ENCODE measurements around the gene STX12.
"Not testable (repeated sequence)": the region's sequence is repeated elsewhere in the genome, so short reads cannot be mapped to it uniquely, and the experiment has no call there.

The STX12 gene

DNA sequence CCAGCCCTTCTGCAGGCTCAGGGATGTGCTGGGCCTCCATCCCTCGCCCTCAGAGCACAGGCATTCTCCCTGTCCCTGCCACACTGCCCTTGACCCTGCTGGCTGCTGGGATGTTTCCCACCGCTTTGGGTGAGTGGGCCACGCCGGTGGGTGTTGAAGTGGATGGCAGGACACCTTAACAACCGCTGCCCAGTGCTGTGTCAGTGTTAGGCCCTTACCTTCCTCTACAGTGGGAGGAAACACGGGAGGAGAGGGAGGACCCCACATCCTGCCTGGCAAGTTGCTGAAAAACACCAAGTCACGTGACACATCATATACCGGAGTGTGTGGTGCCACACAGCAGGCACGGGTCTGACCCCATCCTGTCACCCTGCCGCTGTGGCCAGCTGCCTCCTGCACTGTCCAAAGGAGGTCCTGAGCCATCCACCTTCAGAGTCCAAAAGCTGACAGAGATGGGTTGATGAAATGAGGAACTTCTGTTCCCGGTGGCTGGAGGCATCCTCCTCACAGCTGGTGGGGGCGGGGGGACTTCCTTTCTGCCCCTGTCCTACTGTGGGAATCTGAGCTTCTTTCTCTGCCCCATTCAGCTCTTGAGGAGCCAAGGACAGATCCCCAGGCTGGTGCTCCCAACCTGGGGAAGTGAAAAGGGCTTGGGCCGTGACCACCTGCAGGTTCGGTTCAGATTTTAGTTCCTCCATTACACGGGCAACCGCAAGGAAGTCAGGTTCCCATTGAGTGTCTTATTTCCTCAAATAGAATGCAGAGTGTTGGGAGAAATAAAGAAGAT is 96.1 kb downstream of the STX12 start:
- DNase-seq (ENCODE audit: low spot score) = no peak

DNA sequence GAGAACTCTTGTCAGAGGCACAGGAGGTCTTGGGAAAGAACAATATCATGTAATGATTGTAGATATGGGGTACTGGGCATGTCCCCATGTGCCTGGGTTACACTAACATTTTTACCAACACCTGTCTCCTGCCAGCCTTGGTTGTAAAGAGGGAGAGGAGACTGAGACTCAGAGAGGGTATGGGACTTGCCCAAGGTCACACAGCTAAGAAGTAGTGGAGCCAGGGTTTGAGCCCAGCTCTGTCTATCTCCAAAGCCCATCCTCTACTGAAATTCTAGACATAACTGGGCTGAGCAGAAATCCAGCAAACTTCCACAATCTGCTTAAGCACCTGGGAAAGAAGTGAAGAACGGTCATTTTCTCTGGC is 96.7 kb downstream of the STX12 start:
- no peak for DNase-seq (ENCODE audit: low spot score)

DNA sequence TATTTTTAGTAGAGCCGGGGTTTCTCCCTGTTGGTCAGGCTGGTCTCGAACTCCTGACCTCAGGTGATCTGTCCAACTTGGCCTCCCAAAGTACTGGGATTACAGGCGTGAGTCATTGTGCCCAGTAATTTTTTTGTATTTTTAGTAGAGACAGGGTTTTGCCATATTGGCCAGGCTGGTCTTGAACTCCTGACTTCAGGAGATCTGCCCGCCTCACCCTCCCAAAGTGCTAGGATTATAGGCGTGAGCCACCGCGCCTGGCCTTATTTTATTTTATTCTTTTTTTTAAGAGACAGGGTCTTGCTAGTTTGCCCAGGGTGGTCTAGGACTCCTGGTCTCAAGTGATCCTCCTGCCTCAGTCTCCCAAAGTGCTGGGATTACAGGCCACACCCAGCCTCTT is 98.1 kb downstream of the STX12 start:
- DNase-seq (ENCODE audit: low spot score) = not testable (repeated sequence)

DNA sequence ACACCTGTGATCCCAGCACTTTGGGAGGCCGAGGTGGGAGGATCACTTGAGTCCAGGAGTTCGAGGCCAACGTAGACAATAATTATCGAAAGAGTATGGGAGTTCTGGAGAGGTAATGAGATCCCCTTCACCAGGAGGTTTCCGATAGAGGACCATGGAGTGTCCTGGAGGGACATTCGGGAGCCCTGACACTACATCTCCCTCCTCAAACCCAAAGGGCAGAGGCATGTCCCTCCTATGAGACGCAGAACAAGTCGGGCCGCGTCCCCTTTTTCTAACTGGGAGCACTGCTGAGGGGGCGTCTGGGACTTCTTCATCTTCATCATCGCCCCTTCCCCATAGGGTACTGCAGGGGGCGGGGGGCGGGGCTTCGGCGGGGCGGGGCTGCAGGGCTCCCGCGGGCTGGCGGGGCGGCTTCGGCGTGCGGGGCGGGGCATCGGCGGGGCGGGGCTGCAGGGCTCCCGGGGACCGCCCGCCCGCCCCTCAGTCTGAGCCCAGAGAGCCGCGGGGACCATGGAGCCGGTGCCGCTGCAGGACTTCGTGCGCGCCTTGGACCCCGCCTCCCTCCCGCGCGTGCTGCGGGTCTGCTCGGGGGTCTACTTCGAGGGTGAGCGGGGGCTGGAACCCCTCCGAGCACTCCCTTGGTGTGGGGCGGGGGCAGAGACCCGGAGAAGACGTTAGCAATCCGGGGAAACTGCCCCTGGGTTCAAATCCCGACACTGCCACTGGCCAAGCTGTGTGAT is 99.2 kb downstream of the STX12 start, which contains the start of gene THEMIS2:
Gene THEMIS2, plus strand, starts transcription at position 486 of the 743 bp plus-strand sequence. Its CDS starts 28 bp downstream, at position 514.
- no peak for DNase-seq (ENCODE audit: low spot score)

DNA sequence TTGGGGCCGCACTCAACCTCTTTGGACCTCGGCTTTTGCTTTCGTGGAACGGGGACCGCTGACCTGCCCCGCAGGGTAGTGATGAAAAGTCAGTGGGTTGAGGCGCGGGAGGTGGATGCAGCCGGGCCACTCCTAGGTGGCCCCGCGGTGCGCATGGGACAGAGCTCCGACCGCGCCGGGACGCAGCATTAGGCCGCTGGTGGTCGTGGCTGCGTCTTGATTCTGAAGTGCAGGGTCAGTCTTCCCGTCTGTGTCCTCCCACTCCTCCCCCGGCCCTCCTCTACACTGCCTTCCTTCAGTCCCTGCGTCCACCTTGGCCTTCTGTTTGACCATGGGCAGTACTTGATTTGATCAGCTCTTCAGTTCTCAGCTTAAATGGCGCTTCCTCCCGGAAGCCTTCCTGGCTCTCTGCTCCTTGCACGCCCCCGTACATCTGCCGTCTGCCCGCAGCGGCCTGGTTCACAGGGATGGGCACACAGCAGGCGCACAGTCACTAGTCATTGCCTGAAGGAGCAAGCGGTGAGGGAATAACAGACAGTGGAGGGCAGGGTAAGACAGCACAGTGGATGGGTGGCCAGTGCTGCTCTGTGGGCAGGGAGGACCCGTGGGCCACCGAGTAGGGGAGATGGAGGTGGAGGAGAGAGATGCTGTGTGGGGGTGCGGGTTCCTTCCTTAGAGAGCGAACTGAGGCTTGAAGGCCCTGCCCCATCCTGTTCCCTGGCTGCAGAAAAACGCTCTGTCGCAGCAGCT is 100.0 kb downstream of the STX12 start:
- no peak for DNase-seq (ENCODE audit: low spot score)

DNA sequence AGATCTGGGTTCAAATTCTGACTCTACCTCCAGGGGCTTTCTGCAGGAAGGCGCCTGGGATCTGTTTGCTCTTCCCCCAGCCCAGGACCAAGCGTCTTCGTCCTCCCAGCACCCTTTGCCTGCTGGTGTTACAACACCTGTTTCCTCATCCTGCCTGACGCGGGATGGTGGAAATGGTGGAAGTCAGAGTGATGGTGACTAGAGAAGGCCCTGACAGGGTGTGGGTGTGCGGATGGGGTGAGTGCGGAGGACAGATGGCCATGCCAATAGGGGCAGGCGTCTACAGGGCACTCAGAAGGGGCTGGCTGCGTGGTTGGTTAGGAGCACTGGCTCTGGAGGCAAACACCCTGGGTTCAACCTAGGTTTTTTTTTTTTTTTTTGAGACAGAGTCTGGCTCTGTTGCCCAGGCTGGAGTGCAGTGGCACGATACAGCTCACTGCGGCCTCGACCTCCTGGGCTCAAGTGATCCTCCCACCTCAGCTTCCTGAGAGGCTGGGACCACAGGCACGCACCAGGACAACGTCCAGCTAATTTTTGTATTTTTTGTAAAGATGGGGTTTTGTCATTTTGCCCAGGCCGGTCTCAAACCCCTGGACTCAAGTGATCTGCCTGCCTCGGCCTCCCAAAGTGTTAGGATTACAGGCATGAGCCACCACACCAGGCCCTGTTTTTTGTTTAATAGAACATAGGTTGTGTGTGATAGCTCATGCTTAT is 100.8 kb downstream of the STX12 start:
- DNase-seq (ENCODE audit: low spot score) = no peak
